ENCODE measurements around the gene NAA40. TPM values are rescaled to one million over a fixed set of nuclear protein-coding genes. Genes with fewer than 3 reads are reported as not detected.

Gene NAA40
- total RNA-seq, 4 donors from 2014 or later, result 3.8 to 12.5 (median 8.5) TPM

DNA sequence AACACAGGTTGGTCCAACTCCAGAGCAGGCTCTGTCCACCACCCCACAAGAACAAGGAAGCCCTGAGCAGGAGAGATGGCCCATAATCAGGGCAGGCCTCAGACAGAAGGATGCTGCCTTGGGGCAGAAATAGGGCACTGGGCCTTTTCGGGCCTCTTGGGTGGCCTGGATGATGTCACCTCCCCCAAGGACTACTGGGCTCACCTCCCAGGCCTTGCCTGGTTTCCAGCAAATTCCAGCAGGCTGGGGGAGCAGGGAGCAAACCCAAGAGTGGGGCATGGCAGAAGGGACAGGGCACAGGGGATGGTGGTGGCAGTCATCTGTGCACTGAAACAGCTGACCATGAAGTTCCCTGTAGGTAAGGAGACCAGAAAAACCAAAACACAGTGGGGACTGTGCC lies 5.3 kb upstream of the NAA40 start:
- no peaks in the 10 kb centered on the region for H3K36me3 ChIP-seq
- peaks cover 0 to 8% (median 4%) of the 10 kb centered on the region in 3 donors for H3K4me1 ChIP-seq
- no peaks in the 10 kb centered on the region for H3K27me3 ChIP-seq
- no CpG with 5 or more reads among the region's 1 CpG for WGBS, 2 donors (ENCODE audit: low coverage in 1 of 2)
- no peak for TF ChIP-seq POLR2A (IDR thresholded peaks at IDR 0.05)
- no peak for TF ChIP-seq EP300 (IDR thresholded peaks at IDR 0.05)
- no peak for TF ChIP-seq POLR2AphosphoS5 (IDR thresholded peaks at IDR 0.05)
- TF ChIP-seq, protein P1, sequence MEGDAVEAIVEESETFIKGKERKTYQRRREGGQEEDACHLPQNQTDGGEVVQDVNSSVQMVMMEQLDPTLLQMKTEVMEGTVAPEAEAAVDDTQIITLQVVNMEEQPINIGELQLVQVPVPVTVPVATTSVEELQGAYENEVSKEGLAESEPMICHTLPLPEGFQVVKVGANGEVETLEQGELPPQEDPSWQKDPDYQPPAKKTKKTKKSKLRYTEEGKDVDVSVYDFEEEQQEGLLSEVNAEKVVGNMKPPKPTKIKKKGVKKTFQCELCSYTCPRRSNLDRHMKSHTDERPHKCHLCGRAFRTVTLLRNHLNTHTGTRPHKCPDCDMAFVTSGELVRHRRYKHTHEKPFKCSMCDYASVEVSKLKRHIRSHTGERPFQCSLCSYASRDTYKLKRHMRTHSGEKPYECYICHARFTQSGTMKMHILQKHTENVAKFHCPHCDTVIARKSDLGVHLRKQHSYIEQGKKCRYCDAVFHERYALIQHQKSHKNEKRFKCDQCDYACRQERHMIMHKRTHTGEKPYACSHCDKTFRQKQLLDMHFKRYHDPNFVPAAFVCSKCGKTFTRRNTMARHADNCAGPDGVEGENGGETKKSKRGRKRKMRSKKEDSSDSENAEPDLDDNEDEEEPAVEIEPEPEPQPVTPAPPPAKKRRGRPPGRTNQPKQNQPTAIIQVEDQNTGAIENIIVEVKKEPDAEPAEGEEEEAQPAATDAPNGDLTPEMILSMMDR (IDR thresholded peaks at IDR 0.05), result no peak
- no peaks in the 10 kb centered on the region for H3K9me3 ChIP-seq
- H3K27ac ChIP-seq, result no peak overlapping the region
- no peak overlapping the region for H3K4me3 ChIP-seq
- ATAC-seq, result no peak

GRCh38 chr11:63937713-63938478 lies 906 bp upstream of the NAA40 start:
- Histone ChIP-seq H3K4me3 (peak overlapping the region; percentile 37 to 71), H3K27me3 (no peaks in the 10 kb centered on the region), H3K9me3 (no peaks in the 10 kb centered on the region), H3K27ac (peak overlapping the region in 3 of 4 donors; percentile 76 to 80 (median 76)), H3K4me1 (peaks cover 0 to 25% (median 4%) of the 10 kb centered on the region in 3 donors), H3K36me3 (no peaks in the 10 kb centered on the region)
- WGBS, 2 donors (ENCODE audit: low coverage in 1 of 2), result 15 to 30% methylated on average over 7 to 17 of the region's 30 CpGs
- TF ChIP-seq POLR2A (IDR thresholded peaks at IDR 0.05) (no peak), EP300 (IDR thresholded peaks at IDR 0.05) (no peak), POLR2AphosphoS5 (IDR thresholded peaks at IDR 0.05) (no peak)
- TF ChIP-seq, protein P1 (IDR thresholded peaks at IDR 0.05), result no peak
- ATAC-seq, result no peak

- TF ChIP-seq POLR2AphosphoS5 (IDR thresholded peaks at IDR 0.05) (no peak), POLR2A (IDR thresholded peaks at IDR 0.05) (no peak)
- TF ChIP-seq, protein P1 (IDR thresholded peaks at IDR 0.05), result peak in 2 of 4 experiments; percentile 13 to 21
- peaks cover 0 to 29% (median 4%) of the 10 kb centered on the region in 3 donors for H3K4me1 ChIP-seq
- peak overlapping the region; percentile 37 to 71 for H3K4me3 ChIP-seq
- no peaks in the 10 kb centered on the region for H3K9me3 ChIP-seq
- 0 to 10% methylated on average over 4 to 18 of the region's 26 CpGs for WGBS, 2 donors (ENCODE audit: low coverage in 1 of 2)
- ATAC-seq, result no peak
- no peaks in the 10 kb centered on the region for H3K27me3 ChIP-seq
- peak overlapping the region in 3 of 4 donors; percentile 76 to 80 (median 76) for H3K27ac ChIP-seq
- H3K36me3 ChIP-seq, result no peaks in the 10 kb centered on the region
These were observed 642 bp downstream of the NAA40 start for GRCh38 chr11:63939397-63939891.

DNA sequence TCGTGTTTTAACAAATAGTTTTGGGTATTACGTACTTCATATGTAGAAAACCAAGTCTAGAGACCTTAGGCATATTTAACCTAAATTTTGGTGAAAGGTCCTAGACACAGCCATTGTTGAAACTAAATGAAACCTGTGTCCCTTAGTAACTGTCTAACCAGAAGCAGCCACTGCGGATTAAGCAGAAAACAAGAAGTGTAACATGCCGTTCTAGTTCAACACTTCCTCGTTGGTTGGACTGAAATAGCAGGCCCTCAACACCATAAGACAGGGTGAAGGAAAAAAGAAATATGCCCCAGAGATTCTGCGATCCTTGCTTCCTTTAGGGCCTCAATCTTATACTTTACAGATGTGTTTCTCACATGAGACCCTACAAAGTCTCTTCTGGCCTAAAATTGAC lies 2.0 kb downstream of the NAA40 start:
- no peak for TF ChIP-seq POLR2A (IDR thresholded peaks at IDR 0.05)
- TF ChIP-seq POLR2AphosphoS5 (IDR thresholded peaks at IDR 0.05), result no peak
- TF ChIP-seq, protein P1 (IDR thresholded peaks at IDR 0.05), result no peak
- TF ChIP-seq EP300 (IDR thresholded peaks at IDR 0.05), result no peak
- WGBS, 2 donors (ENCODE audit: low coverage in 1 of 2), result 78 to 82% methylated on average over 6 of the region's 6 CpGs
- no peak overlapping the region for H3K27ac ChIP-seq

GRCh38 chr11:63941901-63942300 lies 3.1 kb downstream of the NAA40 start:
- H3K4me1 ChIP-seq, result peaks cover 0 to 47% (median 10%) of the 10 kb centered on the region in 3 donors
- no peak overlapping the region for H3K27ac ChIP-seq
- no peak overlapping the region for H3K4me3 ChIP-seq
- H3K36me3 ChIP-seq, result peaks cover 0 to 9% of the 10 kb centered on the region in 2 donors
- no peaks in the 10 kb centered on the region for H3K27me3 ChIP-seq
- no peak for ATAC-seq
- TF ChIP-seq, protein P1 (IDR thresholded peaks at IDR 0.05), result no peak
- no peak for TF ChIP-seq POLR2AphosphoS5 (IDR thresholded peaks at IDR 0.05)
- TF ChIP-seq POLR2A (IDR thresholded peaks at IDR 0.05), result no peak
- no peak for TF ChIP-seq EP300 (IDR thresholded peaks at IDR 0.05)
- 76 to 79% methylated on average over 4 of the region's 4 CpGs for WGBS, 2 donors (ENCODE audit: low coverage in 1 of 2)
- no peaks in the 10 kb centered on the region for H3K9me3 ChIP-seq

More for the DNA sequence above, 2.0 kb downstream of the NAA40 start:
- Histone ChIP-seq H3K4me3 (no peak overlapping the region), H3K9me3 (no peaks in the 10 kb centered on the region), H3K4me1 (peaks cover 0 to 42% (median 10%) of the 10 kb centered on the region in 3 donors), H3K36me3 (no peaks in the 10 kb centered on the region), H3K27me3 (no peaks in the 10 kb centered on the region)
- no peak for ATAC-seq

Data from gastroesophageal sphincter (tissue), 4 donors.